Thyroid gland (tissue), 4 donors: ENCODE measurements around the gene AP2A2.

Experiments
- POLR2A ChIP-seq, 2 donors: fragments of 450-650 bp; IDR thresholded peaks; one replicate each; pipeline ENCODE4 v1.6.1; 2017; ENCODE audit warnings: antibody characterized with exemption in 2 of 2, mild to moderate bottlenecking in 2 of 2, moderate library complexity in 1 of 2
- TF ChIP-seq, protein P1 (sequence below), 6 experiments: fragments of 200-600 bp in 3 of 6; fragments of 450-650 bp in 3 of 6; sonication (generic) in 3 of 6; IDR thresholded peaks; one replicate each; pipeline ENCODE4 v1.5.1; 2016 to 2019; ENCODE audit warnings: antibody characterized with exemption in 6 of 6, mild to moderate bottlenecking in 2 of 6, inconsistent platforms in 1 of 6, moderate library complexity in 1 of 6

DNA sequence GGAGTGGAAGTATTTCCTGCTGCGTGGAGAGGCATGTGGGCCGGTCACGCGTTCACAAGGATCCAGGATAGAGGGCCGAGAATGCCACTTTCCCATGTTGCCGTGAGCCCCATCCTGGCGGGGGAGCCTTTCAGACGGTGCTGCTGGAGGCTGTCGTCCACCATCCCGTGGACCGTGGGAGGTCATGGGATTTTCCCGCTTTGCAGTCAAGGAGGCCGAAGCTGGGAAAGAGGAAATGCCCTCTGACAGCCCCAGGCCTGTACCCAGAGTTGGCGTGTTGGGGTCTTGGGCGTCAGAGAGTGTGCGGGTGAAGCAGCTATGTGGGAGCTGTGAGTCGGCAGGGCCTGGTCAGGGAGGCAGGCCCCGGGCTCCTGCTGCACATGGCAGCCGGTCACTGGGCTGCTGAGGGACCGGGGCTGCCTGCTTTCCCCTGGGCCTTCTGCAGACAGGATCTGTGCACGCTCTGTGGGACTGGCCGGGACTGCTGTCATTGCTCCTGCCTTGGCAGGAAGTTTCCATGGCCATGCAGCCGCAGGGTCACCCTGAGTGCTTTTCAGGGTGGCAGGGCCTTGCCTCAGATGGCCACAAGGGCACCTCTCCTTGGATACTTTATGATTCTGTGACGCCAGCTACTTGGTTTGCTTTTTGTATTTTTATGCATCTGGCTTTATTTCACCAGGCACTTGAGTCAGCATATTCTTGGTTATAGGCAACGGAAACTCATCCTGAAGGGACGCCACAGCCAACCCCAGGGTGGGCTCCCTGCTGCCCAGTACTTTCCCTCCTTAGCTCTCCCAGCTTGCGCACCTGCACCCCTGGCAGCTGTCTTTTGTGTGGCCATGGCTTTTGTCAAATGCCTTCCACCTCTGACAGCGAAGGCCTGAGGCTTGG, 52.4 kb downstream of the AP2A2 start:
- TF ChIP-seq, protein P1, sequence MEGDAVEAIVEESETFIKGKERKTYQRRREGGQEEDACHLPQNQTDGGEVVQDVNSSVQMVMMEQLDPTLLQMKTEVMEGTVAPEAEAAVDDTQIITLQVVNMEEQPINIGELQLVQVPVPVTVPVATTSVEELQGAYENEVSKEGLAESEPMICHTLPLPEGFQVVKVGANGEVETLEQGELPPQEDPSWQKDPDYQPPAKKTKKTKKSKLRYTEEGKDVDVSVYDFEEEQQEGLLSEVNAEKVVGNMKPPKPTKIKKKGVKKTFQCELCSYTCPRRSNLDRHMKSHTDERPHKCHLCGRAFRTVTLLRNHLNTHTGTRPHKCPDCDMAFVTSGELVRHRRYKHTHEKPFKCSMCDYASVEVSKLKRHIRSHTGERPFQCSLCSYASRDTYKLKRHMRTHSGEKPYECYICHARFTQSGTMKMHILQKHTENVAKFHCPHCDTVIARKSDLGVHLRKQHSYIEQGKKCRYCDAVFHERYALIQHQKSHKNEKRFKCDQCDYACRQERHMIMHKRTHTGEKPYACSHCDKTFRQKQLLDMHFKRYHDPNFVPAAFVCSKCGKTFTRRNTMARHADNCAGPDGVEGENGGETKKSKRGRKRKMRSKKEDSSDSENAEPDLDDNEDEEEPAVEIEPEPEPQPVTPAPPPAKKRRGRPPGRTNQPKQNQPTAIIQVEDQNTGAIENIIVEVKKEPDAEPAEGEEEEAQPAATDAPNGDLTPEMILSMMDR (IDR thresholded peaks at IDR 0.05): no peak
- TF ChIP-seq POLR2A (IDR thresholded peaks at IDR 0.05): no peak
